Measurements from ENCODE around the gene KLHL24.
"Not testable (repeated sequence)": the region's sequence is repeated elsewhere in the genome, so short reads cannot be mapped to it uniquely, and the experiment has no call there.

The KLHL24 gene

DNA sequence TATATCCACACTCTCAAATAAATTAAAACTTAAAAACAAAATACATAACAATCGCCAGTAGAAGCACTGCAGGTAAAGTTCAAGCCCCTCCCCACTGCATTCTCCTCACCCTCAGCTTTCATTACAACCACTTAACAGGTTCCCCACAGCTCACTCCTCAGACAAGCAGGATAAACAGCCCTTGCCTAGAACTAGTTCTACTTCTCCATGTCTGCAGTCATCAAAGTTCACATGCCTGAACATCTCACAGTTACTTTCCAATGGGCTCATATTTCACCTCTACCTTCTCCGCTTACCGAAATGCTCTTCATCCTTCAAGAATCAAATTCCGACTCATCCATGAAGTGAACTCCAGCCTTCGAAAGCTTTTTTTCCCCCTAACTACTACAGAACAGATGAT lies 66.3 kb downstream of the KLHL24 start:
- peaks cover 0 to 6% (median 0%) of the 10 kb centered on the region in 3 donors for H3K36me3 ChIP-seq
- peaks cover 0 to 27% (median 6%) of the 10 kb centered on the region in 4 donors for H3K4me1 ChIP-seq
- H3K9me3 ChIP-seq = no peaks in the 10 kb centered on the region
- no peak overlapping the region for H3K4me3 ChIP-seq
- no peaks in the 10 kb centered on the region for H3K27me3 ChIP-seq
- no peak overlapping the region for H3K27ac ChIP-seq
- TF ChIP-seq, protein P1, sequence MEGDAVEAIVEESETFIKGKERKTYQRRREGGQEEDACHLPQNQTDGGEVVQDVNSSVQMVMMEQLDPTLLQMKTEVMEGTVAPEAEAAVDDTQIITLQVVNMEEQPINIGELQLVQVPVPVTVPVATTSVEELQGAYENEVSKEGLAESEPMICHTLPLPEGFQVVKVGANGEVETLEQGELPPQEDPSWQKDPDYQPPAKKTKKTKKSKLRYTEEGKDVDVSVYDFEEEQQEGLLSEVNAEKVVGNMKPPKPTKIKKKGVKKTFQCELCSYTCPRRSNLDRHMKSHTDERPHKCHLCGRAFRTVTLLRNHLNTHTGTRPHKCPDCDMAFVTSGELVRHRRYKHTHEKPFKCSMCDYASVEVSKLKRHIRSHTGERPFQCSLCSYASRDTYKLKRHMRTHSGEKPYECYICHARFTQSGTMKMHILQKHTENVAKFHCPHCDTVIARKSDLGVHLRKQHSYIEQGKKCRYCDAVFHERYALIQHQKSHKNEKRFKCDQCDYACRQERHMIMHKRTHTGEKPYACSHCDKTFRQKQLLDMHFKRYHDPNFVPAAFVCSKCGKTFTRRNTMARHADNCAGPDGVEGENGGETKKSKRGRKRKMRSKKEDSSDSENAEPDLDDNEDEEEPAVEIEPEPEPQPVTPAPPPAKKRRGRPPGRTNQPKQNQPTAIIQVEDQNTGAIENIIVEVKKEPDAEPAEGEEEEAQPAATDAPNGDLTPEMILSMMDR (IDR thresholded peaks at IDR 0.05) = no peak
- intact Hi-C loops (cut with DNase I; ENCODE audit: low total_unique reads) = no loop called here
- no peak for DNase-seq

DNA sequence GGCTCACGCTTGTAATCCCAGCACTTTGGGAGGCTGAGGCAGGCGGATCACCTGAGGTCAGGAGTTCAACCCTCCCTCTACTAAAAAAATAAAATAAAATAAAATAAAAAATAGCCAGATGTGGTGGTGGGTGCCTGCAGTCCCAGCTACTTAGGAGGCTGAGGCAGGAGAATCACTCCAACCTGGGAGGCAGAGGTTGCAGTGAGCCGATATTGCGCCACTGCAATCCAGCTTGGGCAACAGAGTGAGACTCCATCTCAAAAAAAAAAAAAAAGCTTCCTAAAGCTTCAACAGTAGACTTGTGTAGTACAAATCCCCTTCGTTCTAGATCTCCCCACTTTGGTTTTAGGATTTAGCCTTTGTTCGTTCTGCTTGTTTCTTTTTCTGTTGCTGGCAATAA lies 68.5 kb downstream of the KLHL24 start:
- DNase-seq; H3K9me3 ChIP-seq; intact Hi-C loops (cut with DNase I; ENCODE audit: low total_unique reads); H3K27me3 ChIP-seq; H3K4me3 ChIP-seq; H3K36me3 ChIP-seq; H3K27ac ChIP-seq: not testable (repeated sequence)
- peaks cover 0 to 22% (median 5%) of the 10 kb centered on the region in 4 donors for H3K4me1 ChIP-seq

DNA sequence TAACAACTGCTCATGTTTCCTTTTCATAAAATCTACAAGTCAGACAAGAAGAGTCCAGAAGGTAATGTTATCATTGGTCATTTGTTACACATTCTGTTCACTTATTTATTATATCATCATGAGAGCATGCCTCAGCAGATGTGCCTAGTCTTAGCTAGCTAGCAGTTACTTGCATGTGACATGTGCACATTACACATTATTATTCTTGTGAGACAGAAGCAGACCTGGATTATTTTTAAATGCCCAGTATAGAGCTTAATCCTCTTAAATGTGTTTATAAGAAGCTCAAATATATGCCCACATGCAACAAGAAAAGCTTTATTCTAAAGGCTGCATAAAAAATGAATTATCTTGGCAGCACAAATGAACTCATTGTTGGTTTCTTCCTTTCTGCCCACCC lies 74.8 kb downstream of the KLHL24 start:
- no peak overlapping the region for H3K27ac ChIP-seq
- intact Hi-C loops (cut with DNase I; ENCODE audit: low total_unique reads) = no loop called here
- no peak overlapping the region for H3K4me3 ChIP-seq
- no peaks in the 10 kb centered on the region for H3K36me3 ChIP-seq
- H3K9me3 ChIP-seq = no peaks in the 10 kb centered on the region
- H3K4me1 ChIP-seq = no peaks in the 10 kb centered on the region
- DNase-seq = no peak
- H3K27me3 ChIP-seq = no peaks in the 10 kb centered on the region
- TF ChIP-seq, protein P1 (IDR thresholded peaks at IDR 0.05) = no peak

DNA sequence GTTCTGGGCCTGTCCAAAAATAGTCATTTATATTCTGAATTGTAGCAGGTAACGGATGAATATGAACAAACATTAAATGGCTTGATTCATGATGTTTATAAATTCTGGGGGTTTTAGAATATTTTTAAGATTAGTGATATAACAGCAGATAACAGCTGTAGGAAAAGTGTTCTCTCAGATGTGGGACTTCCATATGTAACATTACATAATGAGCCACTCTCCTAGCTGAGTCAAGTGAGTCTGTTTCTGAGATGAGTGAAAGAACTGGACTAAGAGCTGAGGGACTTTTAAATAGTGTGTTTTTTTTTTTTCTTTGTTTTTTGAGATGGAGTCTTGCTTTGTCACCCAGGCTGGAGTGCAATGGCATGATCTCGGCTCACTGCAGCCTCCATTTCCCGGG lies 76.1 kb downstream of the KLHL24 start:
- Histone ChIP-seq H3K27ac (no peak overlapping the region), H3K4me1 (no peaks in the 10 kb centered on the region), H3K4me3 (no peak overlapping the region), H3K27me3 (no peaks in the 10 kb centered on the region), H3K36me3 (peaks cover 3 to 7% (median 5%) of the 10 kb centered on the region in 3 donors), H3K9me3 (no peaks in the 10 kb centered on the region)
- TF ChIP-seq, protein P1 (IDR thresholded peaks at IDR 0.05) = no peak
- no peak for DNase-seq
- intact Hi-C loops (cut with DNase I; ENCODE audit: low total_unique reads) = no loop called here

DNA sequence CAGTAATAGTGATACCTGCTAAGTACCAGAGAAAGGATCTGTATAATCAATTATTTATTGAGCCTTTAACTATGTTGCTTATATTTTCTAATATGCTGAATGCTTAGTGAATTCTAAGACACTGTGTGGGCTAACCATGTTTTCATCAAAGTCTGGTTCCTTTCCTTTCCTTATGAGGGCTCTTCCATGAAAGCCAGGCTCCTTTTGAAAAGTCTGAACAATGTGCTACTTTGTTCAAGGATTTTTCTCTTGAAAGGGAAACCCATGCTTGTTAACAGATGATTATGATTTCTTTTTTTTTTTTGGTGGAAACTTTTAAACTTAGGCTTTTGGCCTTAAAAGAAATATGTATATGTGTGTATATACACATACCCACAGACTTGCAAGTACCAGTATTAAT lies 79.2 kb downstream of the KLHL24 start:
- Histone ChIP-seq H3K27ac (no peak overlapping the region), H3K4me3 (no peak overlapping the region), H3K9me3 (no peaks in the 10 kb centered on the region), H3K4me1 (no peaks in the 10 kb centered on the region), H3K27me3 (no peaks in the 10 kb centered on the region), H3K36me3 (peaks cover 23 to 29% (median 24%) of the 10 kb centered on the region in 3 donors)
- no peak for DNase-seq
- TF ChIP-seq, protein P1 (IDR thresholded peaks at IDR 0.05) = no peak
- intact Hi-C loops (cut with DNase I; ENCODE audit: low total_unique reads) = no loop called here

DNA sequence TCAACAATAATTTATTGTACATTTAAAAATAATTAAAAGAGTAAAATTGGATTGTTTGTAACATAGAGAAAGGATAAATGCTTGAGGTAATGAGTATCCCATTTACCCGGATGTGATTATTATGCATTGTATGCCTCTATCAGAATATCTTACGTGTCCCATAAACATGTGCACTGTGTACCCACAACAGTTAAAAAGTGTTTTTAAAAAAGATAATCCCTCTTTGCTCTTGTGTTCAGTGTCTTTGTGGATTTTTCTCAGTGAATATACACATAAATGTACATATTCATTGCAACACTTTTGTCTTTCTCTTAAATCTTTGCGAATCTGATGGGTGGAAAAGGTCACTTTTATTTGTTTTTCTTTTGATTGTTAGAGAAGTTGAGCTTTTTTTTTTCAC lies 82.6 kb downstream of the KLHL24 start:
- peaks cover 36 to 62% (median 47%) of the 10 kb centered on the region in 3 donors for H3K36me3 ChIP-seq
- TF ChIP-seq, protein P1 (IDR thresholded peaks at IDR 0.05) = no peak
- no peaks in the 10 kb centered on the region for H3K4me1 ChIP-seq

More for the DNA sequence above, 82.6 kb downstream of the KLHL24 start:
- Histone ChIP-seq H3K4me3 (no peak overlapping the region), H3K27ac (no peak overlapping the region), H3K27me3 (no peaks in the 10 kb centered on the region), H3K9me3 (no peaks in the 10 kb centered on the region)
- intact Hi-C loops (cut with DNase I; ENCODE audit: low total_unique reads) = no loop called here
- DNase-seq = no peak

Data from tibial artery (tissue), 4 donors.